Fibroblast of lung (primary cell): Measurements from ENCODE around the gene RMND1. TPM values are rescaled to one million over a fixed set of nuclear protein-coding genes. Genes with fewer than 3 reads are reported as not detected.
A peak's percentile ranks its signal among the peaks of the same experiment; 100 is the strongest.

Source experiments
- DNase-seq, 2 donors: peaks; one replicate each; pipeline versions ENCODE4 v3.0.0 to v3.0.0-alpha.2; 2010; ENCODE audit warnings: low read depth in 2 of 2
- H2AFZ ChIP-seq: 2 replicates; pipeline ENCODE4 v1.5.1; 2012; ENCODE audit warnings: low read length, control low read depth, inconsistent platforms
- H3K27ac ChIP-seq: 2 replicates; pipeline ENCODE4 v1.5.1; 2011; ENCODE audit warnings: low read length, control low read depth; ENCODE audit not compliant: insufficient read depth
- H3K27me3 ChIP-seq: 2 replicates; pipeline ENCODE4 v1.5.1; 2011; ENCODE audit warnings: mild to moderate bottlenecking, low read length; ENCODE audit not compliant: control insufficient read depth, insufficient read depth
- H3K36me3 ChIP-seq: 2 replicates; pipeline ENCODE4 v1.5.1; 2011; ENCODE audit warnings: low read length; ENCODE audit not compliant: control insufficient read depth, insufficient read depth
- H3K4me1 ChIP-seq: 2 replicates; pipeline ENCODE4 v1.5.1; 2011; ENCODE audit warnings: low read length; ENCODE audit not compliant: control insufficient read depth, insufficient read depth; ENCODE audit errors: extremely low read depth
- H3K4me2 ChIP-seq: 2 replicates; pipeline ENCODE4 v1.5.1; 2011; ENCODE audit warnings: low read length, control low read depth; ENCODE audit not compliant: insufficient read depth; ENCODE audit errors: extremely low read depth
- H3K4me3 ChIP-seq, 4 experiments: fragments of 200-600 bp in 1 of 4; sonication (generic) in 1 of 4; replicated peaks in 1 of 4; 2 replicates each; pipeline ENCODE4 v1.5.1; 2011 to 2016; ENCODE audit warnings: low read length in 4 of 4, low read depth in 3 of 4, mild to moderate bottlenecking in 3 of 4, control low read depth in 2 of 4, inconsistent platforms in 1 of 4, mixed read lengths in 1 of 4; ENCODE audit not compliant: insufficient read depth in 1 of 4; ENCODE audit errors: control extremely low read depth in 1 of 4
- H3K79me2 ChIP-seq: 2 replicates; pipeline ENCODE4 v1.5.1; 2012; ENCODE audit warnings: mild to moderate bottlenecking, low read length, inconsistent platforms; ENCODE audit not compliant: control insufficient read depth, insufficient read depth
- H3K9ac ChIP-seq: 2 replicates; pipeline ENCODE4 v1.5.1; 2011; ENCODE audit warnings: mild to moderate bottlenecking, low read length, control low read depth; ENCODE audit not compliant: insufficient read depth
- H3K9me3 ChIP-seq: 2 replicates; pipeline ENCODE4 v1.5.1; 2012; ENCODE audit warnings: low read depth, low read length; ENCODE audit not compliant: control insufficient read depth, insufficient read depth
- H4K20me1 ChIP-seq: 2 replicates; pipeline ENCODE4 v1.5.1; 2011; ENCODE audit warnings: low read length; ENCODE audit not compliant: control insufficient read depth, insufficient read depth; ENCODE audit errors: extremely low read depth
- CTCF ChIP-seq, 2 donors: IDR thresholded peaks in 1 of 2; conservative IDR thresholded peaks in 1 of 2; 1 replicate in 1 of 2; 2 replicates in 1 of 2; pipeline ENCODE4 v1.5.1; 2011 to 2012; ENCODE audit warnings: low read length in 2 of 2, control low read depth in 1 of 2, inconsistent platforms in 1 of 2, low read depth in 1 of 2, mild to moderate bottlenecking in 1 of 2
- EZH2 ChIP-seq: IDR thresholded peaks from 2 replicates; pipeline ENCODE4 v1.5.1; 2012; ENCODE audit warnings: low read length, control low read depth, mild to moderate bottlenecking; ENCODE audit errors: missing control alignments
- polyA plus RNA-seq, 2 donors: library from polyadenylated mRNA; depleted of rRNA in 1 of 2; stranded (reverse) in 1 of 2; unstranded in 1 of 2; fragments of >200 nt; gene quantifications; 2 replicates each; pipeline ENCODE4 v1.2.1, GENCODE V29; 2011 to 2012; ENCODE audit warnings: missing spikeins in 1 of 2
- total RNA-seq: library from RNA; depleted of rRNA; stranded (reverse); fragments of >200 nt; gene quantifications from 2 replicates; pipeline ENCODE4 v1.2.1, GENCODE V29; 2014

Gene RMND1
- total and polyA plus RNA-seq, 2 donors (not counting 1 experiment from before 2014, with no cell fraction given) = 21.5 to 58.3 TPM

GRCh38 chr6:151436802-151437201 lies 15.1 kb downstream of the RMND1 start:
- H3K27me3 ChIP-seq = no peaks in the 10 kb centered on the region
- H3K27ac ChIP-seq = peak overlapping the region; percentile 42
- H3K4me3 ChIP-seq = no peak overlapping the region
- H2AFZ ChIP-seq = no peak overlapping the region
- H3K9me3 ChIP-seq = no peaks in the 10 kb centered on the region
- H3K4me1 ChIP-seq = peaks cover 3% of the 10 kb centered on the region
- DNase-seq = peak; percentile 37 to 67
- H3K79me2 ChIP-seq = peaks cover 14% of the 10 kb centered on the region
- H3K36me3 ChIP-seq = no peaks in the 10 kb centered on the region
- H3K4me2 ChIP-seq = peak overlapping the region; percentile 29
- no peak overlapping the region for H3K9ac ChIP-seq
- TF ChIP-seq EZH2 (no peak), CTCF (conservative IDR thresholded peaks at IDR 0.05 in 1 of 2, IDR thresholded peaks at IDR 0.05 in 1 of 2; ENCODE audit: low read depth in 1 of 2, low read length in 2 of 2) (no peak)
- H4K20me1 ChIP-seq = no peaks in the 10 kb centered on the region

DNA sequence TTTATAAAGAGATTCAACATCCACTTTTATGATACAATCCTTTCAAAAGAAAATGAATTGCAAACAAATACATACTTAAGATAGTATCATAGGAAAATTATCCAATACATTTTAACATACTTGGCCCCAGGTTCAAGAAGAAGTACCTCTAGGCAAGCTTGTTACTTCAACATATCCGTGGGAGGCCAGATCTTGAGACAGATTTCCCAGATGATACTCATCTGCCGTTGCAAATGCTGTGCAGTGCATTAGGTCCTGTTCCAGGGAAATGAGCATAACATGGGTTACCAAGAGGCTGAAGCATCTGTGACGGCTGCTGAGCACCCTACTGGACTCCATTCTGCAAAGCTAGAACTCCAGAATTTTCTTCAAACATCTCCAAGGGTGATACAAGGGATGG lies 15.6 kb downstream of the RMND1 start:
- Histone ChIP-seq H3K36me3 (no peaks in the 10 kb centered on the region), H3K27me3 (no peaks in the 10 kb centered on the region), H4K20me1 (no peaks in the 10 kb centered on the region), H3K4me3 (no peak overlapping the region), H3K9me3 (no peaks in the 10 kb centered on the region), H3K27ac (peak overlapping the region; percentile 42), H3K79me2 (peaks cover 12% of the 10 kb centered on the region), H3K9ac (no peak overlapping the region), H3K4me2 (peak overlapping the region; percentile 3), H3K4me1 (peaks cover 3% of the 10 kb centered on the region), H2AFZ (no peak overlapping the region)
- DNase-seq = no peak
- TF ChIP-seq EZH2 = no peak
- TF ChIP-seq CTCF (conservative IDR thresholded peaks at IDR 0.05 in 1 of 2, IDR thresholded peaks at IDR 0.05 in 1 of 2; ENCODE audit: low read depth in 1 of 2, low read length in 2 of 2) = no peak

DNA sequence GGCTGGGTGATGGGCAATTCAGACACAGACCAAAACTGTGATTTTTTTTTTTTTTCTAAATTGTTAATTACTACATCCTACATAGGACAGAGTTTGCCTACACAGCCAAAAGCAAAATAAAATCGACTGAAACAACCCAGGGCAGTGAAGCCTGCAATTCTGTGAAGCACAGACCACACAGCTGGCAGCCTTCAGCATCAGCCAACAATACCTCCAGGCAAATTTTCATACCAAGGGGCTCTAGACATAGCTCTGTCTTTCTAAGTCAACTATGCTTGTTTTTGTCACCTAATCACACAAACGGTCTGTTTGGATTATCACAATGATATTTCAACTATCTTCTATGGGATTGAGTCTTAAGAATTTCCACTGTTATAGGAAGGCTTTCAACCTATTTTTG lies 17.6 kb downstream of the RMND1 start:
- H3K9me3 ChIP-seq = no peaks in the 10 kb centered on the region
- no peak for TF ChIP-seq EZH2
- TF ChIP-seq CTCF (conservative IDR thresholded peaks at IDR 0.05 in 1 of 2, IDR thresholded peaks at IDR 0.05 in 1 of 2; ENCODE audit: low read depth in 1 of 2, low read length in 2 of 2) = no peak
- H3K4me3 ChIP-seq = no peak overlapping the region
- no peaks in the 10 kb centered on the region for H3K27me3 ChIP-seq
- no peak overlapping the region for H3K27ac ChIP-seq
- H3K79me2 ChIP-seq = peaks cover 9% of the 10 kb centered on the region
- no peaks in the 10 kb centered on the region for H4K20me1 ChIP-seq
- H3K9ac ChIP-seq = no peak overlapping the region
- H3K4me2 ChIP-seq = no peak overlapping the region
- peaks cover 2% of the 10 kb centered on the region for H3K36me3 ChIP-seq
- no peak for DNase-seq
- peaks cover 3% of the 10 kb centered on the region for H3K4me1 ChIP-seq
- H2AFZ ChIP-seq = no peak overlapping the region
